ENCODE results near the gene ANKLE2.

- TF ChIP-seq MZF1 (tag by site-specific recombination; IDR thresholded peaks at IDR 0.05; ENCODE audit: borderline replicate concordance) (no peak), ZNF558 (tag by site-specific recombination; IDR thresholded peaks at IDR 0.05) (no peak), CTCF (tag by site-specific recombination; IDR thresholded peaks at IDR 0.05) (no peak), KLF1 (tag by site-specific recombination; IDR thresholded peaks at IDR 0.05) (no peak), ZNF704 (tag by site-specific recombination; IDR thresholded peaks at IDR 0.05) (no peak), ZNF214 (tag by site-specific recombination; IDR thresholded peaks at IDR 0.05; ENCODE audit: borderline replicate concordance) (no peak), ZNF239 (tag by site-specific recombination; IDR thresholded peaks at IDR 0.05) (no peak), SP7 (tag by site-specific recombination; IDR thresholded peaks at IDR 0.05) (no peak), ZNF112 (tag by site-specific recombination; IDR thresholded peaks at IDR 0.05) (no peak), ZNF830 (tag by site-specific recombination; IDR thresholded peaks at IDR 0.05; ENCODE audit: low read depth) (no peak), ZNF274 (IDR thresholded peaks at IDR 0.05; ENCODE audit: low read length) (no peak), ZNF274 (tag by site-specific recombination; IDR thresholded peaks at IDR 0.05; ENCODE audit: borderline replicate concordance) (no peak)
Observed at GRCh38 chr12:132787877-132788276, 26.2 kb upstream of the ANKLE2 start.
